H1 (cell line): Measurements from ENCODE around the gene PIP4K2C. TPM values are rescaled to one million over a fixed set of nuclear protein-coding genes. Genes with fewer than 3 reads are reported as not detected.

Source experiments
- SIRT6 ChIP-seq: IDR thresholded peaks from one replicate; pipeline ENCODE4 v1.7.1; 2012; ENCODE audit warnings: low read length, inconsistent platforms
- SRF ChIP-seq: IDR thresholded peaks from 2 replicates; pipeline ENCODE4 v1.6.1; 2011; ENCODE audit warnings: mild to moderate bottlenecking, low read depth, low read length, moderate library complexity
- ZNF274 ChIP-seq: IDR thresholded peaks from 2 replicates; pipeline ENCODE4 v1.7.0; 2012; ENCODE audit warnings: low read length, borderline replicate concordance; ENCODE audit errors: extremely low read depth
- polyA plus RNA-seq, 7 experiments: library from polyadenylated mRNA; depleted of rRNA in 3 of 7; stranded (reverse) in 5 of 7; unstranded in 2 of 7; fragments of >200 nt in 5 of 7; fragments of 200-250 nt in 2 of 7; gene quantifications; 1 replicate in 5 of 7; 2 replicates in 1 of 7; 4 replicates in 1 of 7; pipeline versions ENCODE4 v1.2.1 to v1.2.3, GENCODE V29; 2011 to 2013; ENCODE audit warnings: missing spikeins in 2 of 7, mixed read lengths in 2 of 7
- total RNA-seq: library from RNA; stranded (reverse); fragmentation: NEBNext Ultra II Directional; extraction: Animal tissue kit (Norgen Biotek cat#: 25700); gene quantifications from 2 replicates; pipeline ENCODE4 v1.2.1, GENCODE V29; 2021

Gene PIP4K2C
- total and polyA plus RNA-seq, 2 of the 8 experiments (the other 6 are each of a cell fraction or from before 2014, with no cell fraction given) = 25.0 to 27.1 TPM

- TF ChIP-seq ZNF274 = no peak
- no peak for TF ChIP-seq SIRT6
- TF ChIP-seq SRF = no peak
- TF ChIP-seq, all 59 proteins: peak for 0
Observed at GRCh38 chr12:57579011-57579410, 12.0 kb upstream of the PIP4K2C start (continued).
